HepG2 (cell line): ENCODE measurements around the gene FCER1G. TPM values are rescaled to one million over a fixed set of nuclear protein-coding genes. Genes with fewer than 3 reads are reported as not detected.

ENCODE experiments used
- GABPB1 ChIP-seq: IDR thresholded peaks from 2 replicates; pipeline ENCODE4 v1.6.1; 2016; ENCODE audit warnings: mild to moderate bottlenecking, missing genetic modification reagents, moderate library complexity, missing compliant biosample characterization
- KLF12 ChIP-seq: sonication (generic); formaldehyde crosslinking; IDR thresholded peaks from 2 replicates; pipeline ENCODE4 v1.4.0; 2020; ENCODE audit warnings: missing genetic modification reagents, borderline replicate concordance
- MTA1 ChIP-seq: sonication (generic); formaldehyde crosslinking; IDR thresholded peaks from 2 replicates; pipeline ENCODE4 v1.4.0; 2020; ENCODE audit warnings: missing genetic modification reagents, mild to moderate bottlenecking, borderline replicate concordance
- MYC ChIP-seq: sonication (generic); formaldehyde crosslinking; IDR thresholded peaks from 2 replicates; pipeline ENCODE4 v1.9.0; 2021; ENCODE audit warnings: missing genetic modification reagents, borderline replicate concordance
- MZF1 ChIP-seq: sonication (generic); formaldehyde crosslinking; IDR thresholded peaks from 2 replicates; pipeline ENCODE4 v1.8.1; 2023; ENCODE audit warnings: mild to moderate bottlenecking, missing genetic modification reagents, borderline replicate concordance
- RBFOX2 ChIP-seq: fragments of 200-400 bp; formaldehyde crosslinking; IDR thresholded peaks from 2 replicates; pipeline ENCODE4 v1.6.1; 2017; ENCODE audit warnings: low read depth, mild to moderate bottlenecking, low read length
- SOX5 ChIP-seq: IDR thresholded peaks from 2 replicates; pipeline ENCODE4 v1.6.1; 2016; ENCODE audit warnings: borderline replicate concordance
- STAG1 ChIP-seq: sonication (generic); formaldehyde crosslinking; IDR thresholded peaks from 2 replicates; pipeline ENCODE4 v1.4.0; 2020; ENCODE audit warnings: missing genetic modification reagents
- TP53 ChIP-seq: sonication (generic); formaldehyde crosslinking; conservative IDR thresholded peaks from 2 replicates; pipeline ENCODE4 v1.4.0; 2020; ENCODE audit warnings: missing genetic modification reagents
- ZBTB3 ChIP-seq: sonication (generic); formaldehyde crosslinking; IDR thresholded peaks from 2 replicates; pipeline ENCODE4 v1.4.0; 2020; ENCODE audit warnings: low read depth, mild to moderate bottlenecking, moderate library complexity, missing genetic modification reagents, borderline replicate concordance
- ZNF33B ChIP-seq: sonication (generic); formaldehyde crosslinking; IDR thresholded peaks from 2 replicates; pipeline ENCODE4 v1.5.1; 2020; ENCODE audit warnings: mild to moderate bottlenecking, missing genetic modification reagents
- ZNF430 ChIP-seq: sonication (generic); formaldehyde crosslinking; IDR thresholded peaks from 2 replicates; pipeline ENCODE4 v1.9.0; 2021; ENCODE audit warnings: mild to moderate bottlenecking, missing genetic modification reagents
- ZNF790 ChIP-seq: sonication (generic); formaldehyde crosslinking; IDR thresholded peaks from 2 replicates; pipeline ENCODE4 v1.8.0; 2022; ENCODE audit warnings: missing genetic modification reagents, mild to moderate bottlenecking, borderline replicate concordance
- polyA plus RNA-seq, 8 experiments: library from polyadenylated mRNA; depleted of rRNA in 3 of 8; stranded (reverse) in 7 of 8; unstranded in 1 of 8; fragments of >200 nt; fragmentation: Illumina TruSeq in 4 of 8; extraction: Trizol in 4 of 8; gene quantifications; 2 replicates each; pipeline versions ENCODE4 v1.2.1 to v1.2.3, GENCODE V29; 2011 to 2016; ENCODE audit warnings: low read depth in 4 of 8, missing spikeins in 1 of 8, mixed read lengths in 1 of 8; ENCODE audit not compliant: insufficient read depth in 1 of 8
- total RNA-seq, 5 experiments: library from RNA; depleted of rRNA; stranded (reverse); fragments of >200 nt; fragmentation: Illumina TruSeq; extraction: Trizol; gene quantifications; 2 replicates each; pipeline ENCODE4 v1.2.3, GENCODE V29; 2016; ENCODE audit warnings: low read depth in 1 of 5
- TF ChIP-seq, protein P1 (sequence below): sonication (generic); formaldehyde crosslinking; IDR thresholded peaks from 2 replicates; pipeline ENCODE4 v1.8.1; 2023; ENCODE audit warnings: mild to moderate bottlenecking, missing genetic modification reagents
- TF ChIP-seq, protein P2 (sequence below): sonication (generic); formaldehyde crosslinking; IDR thresholded peaks from 2 replicates; pipeline ENCODE4 v1.4.0; 2020; ENCODE audit warnings: missing genetic modification reagents
- TF ChIP-seq, protein P3 (sequence below): sonication (generic); formaldehyde crosslinking; IDR thresholded peaks from 2 replicates; pipeline ENCODE4 v1.4.0; 2020; ENCODE audit warnings: mild to moderate bottlenecking, missing genetic modification reagents, borderline replicate concordance
- TF ChIP-seq, protein P4 (sequence below): sonication (generic); formaldehyde crosslinking; IDR thresholded peaks from 2 replicates; pipeline ENCODE4 v1.5.0; 2020; ENCODE audit warnings: mild to moderate bottlenecking, missing genetic modification reagents

FCER1G gene
- total and polyA plus RNA-seq, 2 of the 13 experiments (the other 11 are each of a cell fraction or from before 2014, with no cell fraction given), result 1.3 to 6.4 TPM

DNA sequence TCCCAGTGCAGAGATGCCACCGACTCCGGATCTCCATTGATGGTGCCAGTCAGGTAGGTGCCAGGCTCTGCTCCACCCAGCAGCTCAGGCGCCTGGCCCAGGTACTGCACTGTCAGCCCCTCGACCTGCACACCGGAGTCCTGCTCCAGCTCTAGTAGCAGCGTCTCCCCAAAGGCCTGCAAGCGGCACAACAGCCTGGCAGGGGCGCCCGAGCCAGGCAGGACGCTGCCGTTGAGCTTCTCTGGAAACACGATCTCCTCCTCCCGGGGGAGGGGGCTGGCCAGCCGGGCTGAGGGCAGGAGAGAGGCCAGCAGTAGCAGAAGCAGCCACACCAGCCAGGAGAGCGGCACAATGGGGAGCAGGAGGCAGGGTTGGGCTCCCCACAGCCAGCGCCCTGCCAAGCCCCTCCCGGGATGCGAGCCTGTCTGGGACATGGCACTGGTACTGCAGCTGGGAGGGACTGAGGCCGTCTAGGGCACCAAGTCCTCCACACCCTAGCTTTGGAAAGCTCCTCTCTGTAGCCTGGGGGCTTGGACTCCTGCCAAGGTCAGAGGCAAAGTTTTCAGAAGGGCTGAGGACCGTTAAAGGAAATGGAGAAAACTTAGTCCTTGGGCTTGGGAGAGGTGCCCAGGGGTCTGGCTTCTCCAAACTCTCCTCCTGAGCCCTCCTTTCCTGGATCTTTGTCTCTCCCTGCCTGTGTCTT is 16.8 kb upstream of the FCER1G start (continued):
- peak; percentile 38; the same call in 1 of the 2 replicates for TF ChIP-seq GABPB1 (CRISPR knock-in tag)
- no peak; the same call in 1 of the 2 replicates for TF ChIP-seq ZNF33B (CRISPR knock-in tag)
- no peak for TF ChIP-seq ZNF790 (CRISPR knock-in tag)
- peak; percentile 59; the same call in 1 of the 2 replicates for TF ChIP-seq MTA1 (CRISPR knock-in tag)
- TF ChIP-seq ZNF430 (CRISPR knock-in tag), result 0 out of 2 replicates have a peak, but pooled peaks have one; percentile 53
- TF ChIP-seq, protein P1, sequence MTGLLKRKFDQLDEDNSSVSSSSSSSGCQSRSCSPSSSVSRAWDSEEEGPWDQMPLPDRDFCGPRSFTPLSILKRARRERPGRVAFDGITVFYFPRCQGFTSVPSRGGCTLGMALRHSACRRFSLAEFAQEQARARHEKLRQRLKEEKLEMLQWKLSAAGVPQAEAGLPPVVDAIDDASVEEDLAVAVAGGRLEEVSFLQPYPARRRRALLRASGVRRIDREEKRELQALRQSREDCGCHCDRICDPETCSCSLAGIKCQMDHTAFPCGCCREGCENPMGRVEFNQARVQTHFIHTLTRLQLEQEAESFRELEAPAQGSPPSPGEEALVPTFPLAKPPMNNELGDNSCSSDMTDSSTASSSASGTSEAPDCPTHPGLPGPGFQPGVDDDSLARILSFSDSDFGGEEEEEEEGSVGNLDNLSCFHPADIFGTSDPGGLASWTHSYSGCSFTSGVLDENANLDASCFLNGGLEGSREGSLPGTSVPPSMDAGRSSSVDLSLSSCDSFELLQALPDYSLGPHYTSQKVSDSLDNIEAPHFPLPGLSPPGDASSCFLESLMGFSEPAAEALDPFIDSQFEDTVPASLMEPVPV (CRISPR knock-in tag), result 0 out of 2 replicates have a peak, but pooled peaks have one; percentile 47
- TF ChIP-seq RBFOX2, result peak; percentile 51; the same call in 1 of the 2 replicates
- no peak for TF ChIP-seq KLF12 (CRISPR knock-in tag)
- TF ChIP-seq ZBTB3 (CRISPR knock-in tag), result no peak
- TF ChIP-seq, protein P2, sequence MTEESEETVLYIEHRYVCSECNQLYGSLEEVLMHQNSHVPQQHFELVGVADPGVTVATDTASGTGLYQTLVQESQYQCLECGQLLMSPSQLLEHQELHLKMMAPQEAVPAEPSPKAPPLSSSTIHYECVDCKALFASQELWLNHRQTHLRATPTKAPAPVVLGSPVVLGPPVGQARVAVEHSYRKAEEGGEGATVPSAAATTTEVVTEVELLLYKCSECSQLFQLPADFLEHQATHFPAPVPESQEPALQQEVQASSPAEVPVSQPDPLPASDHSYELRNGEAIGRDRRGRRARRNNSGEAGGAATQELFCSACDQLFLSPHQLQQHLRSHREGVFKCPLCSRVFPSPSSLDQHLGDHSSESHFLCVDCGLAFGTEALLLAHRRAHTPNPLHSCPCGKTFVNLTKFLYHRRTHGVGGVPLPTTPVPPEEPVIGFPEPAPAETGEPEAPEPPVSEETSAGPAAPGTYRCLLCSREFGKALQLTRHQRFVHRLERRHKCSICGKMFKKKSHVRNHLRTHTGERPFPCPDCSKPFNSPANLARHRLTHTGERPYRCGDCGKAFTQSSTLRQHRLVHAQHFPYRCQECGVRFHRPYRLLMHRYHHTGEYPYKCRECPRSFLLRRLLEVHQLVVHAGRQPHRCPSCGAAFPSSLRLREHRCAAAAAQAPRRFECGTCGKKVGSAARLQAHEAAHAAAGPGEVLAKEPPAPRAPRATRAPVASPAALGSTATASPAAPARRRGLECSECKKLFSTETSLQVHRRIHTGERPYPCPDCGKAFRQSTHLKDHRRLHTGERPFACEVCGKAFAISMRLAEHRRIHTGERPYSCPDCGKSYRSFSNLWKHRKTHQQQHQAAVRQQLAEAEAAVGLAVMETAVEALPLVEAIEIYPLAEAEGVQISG (CRISPR knock-in tag), result peak; percentile 29; the same call in 1 of the 2 replicates
- peak; percentile 22; the same call in 1 of the 2 replicates for TF ChIP-seq MYC
- TF ChIP-seq, protein P3, sequence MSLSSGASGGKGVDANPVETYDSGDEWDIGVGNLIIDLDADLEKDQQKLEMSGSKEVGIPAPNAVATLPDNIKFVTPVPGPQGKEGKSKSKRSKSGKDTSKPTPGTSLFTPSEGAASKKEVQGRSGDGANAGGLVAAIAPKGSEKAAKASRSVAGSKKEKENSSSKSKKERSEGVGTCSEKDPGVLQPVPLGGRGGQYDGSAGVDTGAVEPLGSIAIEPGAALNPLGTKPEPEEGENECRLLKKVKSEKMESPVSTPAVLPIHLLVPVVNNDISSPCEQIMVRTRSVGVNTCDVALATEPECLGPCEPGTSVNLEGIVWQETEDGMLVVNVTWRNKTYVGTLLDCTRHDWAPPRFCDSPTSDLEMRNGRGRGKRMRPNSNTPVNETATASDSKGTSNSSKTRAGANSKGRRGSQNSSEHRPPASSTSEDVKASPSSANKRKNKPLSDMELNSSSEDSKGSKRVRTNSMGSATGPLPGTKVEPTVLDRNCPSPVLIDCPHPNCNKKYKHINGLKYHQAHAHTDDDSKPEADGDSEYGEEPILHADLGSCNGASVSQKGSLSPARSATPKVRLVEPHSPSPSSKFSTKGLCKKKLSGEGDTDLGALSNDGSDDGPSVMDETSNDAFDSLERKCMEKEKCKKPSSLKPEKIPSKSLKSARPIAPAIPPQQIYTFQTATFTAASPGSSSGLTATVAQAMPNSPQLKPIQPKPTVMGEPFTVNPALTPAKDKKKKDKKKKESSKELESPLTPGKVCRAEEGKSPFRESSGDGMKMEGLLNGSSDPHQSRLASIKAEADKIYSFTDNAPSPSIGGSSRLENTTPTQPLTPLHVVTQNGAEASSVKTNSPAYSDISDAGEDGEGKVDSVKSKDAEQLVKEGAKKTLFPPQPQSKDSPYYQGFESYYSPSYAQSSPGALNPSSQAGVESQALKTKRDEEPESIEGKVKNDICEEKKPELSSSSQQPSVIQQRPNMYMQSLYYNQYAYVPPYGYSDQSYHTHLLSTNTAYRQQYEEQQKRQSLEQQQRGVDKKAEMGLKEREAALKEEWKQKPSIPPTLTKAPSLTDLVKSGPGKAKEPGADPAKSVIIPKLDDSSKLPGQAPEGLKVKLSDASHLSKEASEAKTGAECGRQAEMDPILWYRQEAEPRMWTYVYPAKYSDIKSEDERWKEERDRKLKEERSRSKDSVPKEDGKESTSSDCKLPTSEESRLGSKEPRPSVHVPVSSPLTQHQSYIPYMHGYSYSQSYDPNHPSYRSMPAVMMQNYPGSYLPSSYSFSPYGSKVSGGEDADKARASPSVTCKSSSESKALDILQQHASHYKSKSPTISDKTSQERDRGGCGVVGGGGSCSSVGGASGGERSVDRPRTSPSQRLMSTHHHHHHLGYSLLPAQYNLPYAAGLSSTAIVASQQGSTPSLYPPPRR, result 0 out of 2 replicates have a peak, but pooled peaks have one; percentile 26
- TF ChIP-seq STAG1 (CRISPR knock-in tag), result peak; percentile 39
- no peak for TF ChIP-seq MZF1 (CRISPR knock-in tag)
- TF ChIP-seq, protein P4, sequence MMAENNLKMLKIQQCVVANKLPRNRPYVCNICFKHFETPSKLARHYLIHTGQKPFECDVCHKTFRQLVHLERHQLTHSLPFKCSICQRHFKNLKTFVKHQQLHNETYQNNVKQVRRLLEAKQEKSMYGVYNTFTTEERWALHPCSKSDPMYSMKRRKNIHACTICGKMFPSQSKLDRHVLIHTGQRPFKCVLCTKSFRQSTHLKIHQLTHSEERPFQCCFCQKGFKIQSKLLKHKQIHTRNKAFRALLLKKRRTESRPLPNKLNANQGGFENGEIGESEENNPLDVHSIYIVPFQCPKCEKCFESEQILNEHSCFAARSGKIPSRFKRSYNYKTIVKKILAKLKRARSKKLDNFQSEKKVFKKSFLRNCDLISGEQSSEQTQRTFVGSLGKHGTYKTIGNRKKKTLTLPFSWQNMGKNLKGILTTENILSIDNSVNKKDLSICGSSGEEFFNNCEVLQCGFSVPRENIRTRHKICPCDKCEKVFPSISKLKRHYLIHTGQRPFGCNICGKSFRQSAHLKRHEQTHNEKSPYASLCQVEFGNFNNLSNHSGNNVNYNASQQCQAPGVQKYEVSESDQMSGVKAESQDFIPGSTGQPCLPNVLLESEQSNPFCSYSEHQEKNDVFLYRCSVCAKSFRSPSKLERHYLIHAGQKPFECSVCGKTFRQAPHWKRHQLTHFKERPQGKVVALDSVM (CRISPR knock-in tag), result 0 out of 2 replicates have a peak, but pooled peaks have one; percentile 24
- TF ChIP-seq TP53 (CRISPR knock-in tag), result no peak
- no peak for TF ChIP-seq SOX5
